HG02642 (cell line): ENCODE results near the gene FBXW11.

Experiments used
- ATAC-seq: cut with Tn5 transposase; IDR thresholded peaks from one replicate; pipeline ENCODE4 v1.9.1; 2021; ENCODE audit warnings: mild to moderate bottlenecking; ENCODE audit not compliant: unreplicated experiment, poor library complexity

Gene FBXW11

DNA sequence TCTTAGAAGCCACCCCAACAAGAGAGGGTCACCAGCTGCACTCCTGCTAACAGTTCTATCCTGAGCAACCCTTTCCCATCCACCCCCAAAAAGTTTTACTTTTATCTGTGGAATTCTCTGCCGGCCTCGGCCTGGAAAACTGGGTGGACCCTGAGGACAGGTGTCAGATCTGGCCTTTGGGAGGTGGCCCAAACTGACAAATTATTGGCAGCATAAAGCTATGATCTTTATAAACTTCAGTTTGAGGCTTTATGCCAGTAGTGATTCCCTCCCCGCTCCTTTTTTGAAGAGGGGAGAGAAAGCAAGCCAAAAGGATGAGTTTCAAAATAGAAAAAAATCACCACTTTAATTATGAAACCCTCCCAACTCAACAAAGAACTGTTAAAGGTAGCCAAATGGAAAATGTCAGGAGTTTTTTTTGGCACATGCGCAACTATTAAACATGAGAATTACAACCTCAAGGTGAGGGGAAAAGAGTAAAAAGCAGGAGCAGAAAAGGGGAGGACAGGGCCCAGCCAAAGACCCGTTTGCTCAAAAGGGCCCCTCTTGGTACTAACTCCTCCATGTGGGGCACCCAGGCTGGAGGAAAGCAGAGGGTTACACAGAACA, 49.4 kb downstream of the FBXW11 start:
- ATAC-seq = no peak

GRCh38 chr5:171956314-171956713, 50.1 kb downstream of the FBXW11 start:
- no peak for ATAC-seq

DNA sequence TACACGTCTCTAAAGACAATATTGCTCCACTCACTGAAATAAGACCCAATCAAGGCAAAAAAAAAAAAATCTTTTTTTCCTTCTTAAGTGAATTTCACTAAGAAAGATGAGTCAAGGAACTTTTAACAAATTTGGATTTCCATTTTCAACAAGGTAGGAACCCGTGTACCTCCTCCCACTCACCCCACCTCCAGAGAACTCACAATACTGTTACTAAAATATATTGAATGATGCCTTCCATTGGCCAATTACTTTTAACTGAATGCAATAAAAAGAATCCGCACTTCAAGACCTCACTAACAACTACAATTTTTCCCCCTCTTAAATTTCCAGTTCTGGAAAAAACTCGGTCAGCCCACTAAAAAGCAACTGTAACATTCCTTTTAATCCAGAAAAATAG, 50.7 kb downstream of the FBXW11 start:
- no peak for ATAC-seq

- no peak for ATAC-seq
These were observed 51.7 kb downstream of the FBXW11 start for GRCh38 chr5:171954721-171955120.

- ATAC-seq = no peak
These were observed 52.4 kb downstream of the FBXW11 start for GRCh38 chr5:171953860-171954701.

DNA sequence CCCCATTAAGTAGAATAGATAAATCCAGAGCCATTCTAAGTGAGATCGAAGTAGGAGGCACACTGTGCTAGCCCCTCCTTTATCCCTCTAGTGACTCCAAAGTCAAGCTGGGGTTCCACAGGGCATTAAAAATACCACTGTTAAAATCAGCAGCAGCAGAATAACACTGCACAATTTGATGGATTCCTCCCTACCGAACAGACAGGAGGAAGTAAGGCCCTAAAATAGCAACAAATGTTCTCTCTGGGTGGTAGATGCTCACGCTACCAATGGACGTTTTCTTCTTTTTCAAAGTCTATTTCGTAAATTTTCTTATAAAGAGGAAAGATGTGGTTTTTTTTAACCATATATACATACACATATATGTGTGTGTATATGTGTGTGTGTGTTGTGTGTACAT, 54.4 kb downstream of the FBXW11 start:
- ATAC-seq = no peak

- ATAC-seq = no peak
These were observed 55.2 kb downstream of the FBXW11 start for GRCh38 chr5:171951218-171951617.

DNA sequence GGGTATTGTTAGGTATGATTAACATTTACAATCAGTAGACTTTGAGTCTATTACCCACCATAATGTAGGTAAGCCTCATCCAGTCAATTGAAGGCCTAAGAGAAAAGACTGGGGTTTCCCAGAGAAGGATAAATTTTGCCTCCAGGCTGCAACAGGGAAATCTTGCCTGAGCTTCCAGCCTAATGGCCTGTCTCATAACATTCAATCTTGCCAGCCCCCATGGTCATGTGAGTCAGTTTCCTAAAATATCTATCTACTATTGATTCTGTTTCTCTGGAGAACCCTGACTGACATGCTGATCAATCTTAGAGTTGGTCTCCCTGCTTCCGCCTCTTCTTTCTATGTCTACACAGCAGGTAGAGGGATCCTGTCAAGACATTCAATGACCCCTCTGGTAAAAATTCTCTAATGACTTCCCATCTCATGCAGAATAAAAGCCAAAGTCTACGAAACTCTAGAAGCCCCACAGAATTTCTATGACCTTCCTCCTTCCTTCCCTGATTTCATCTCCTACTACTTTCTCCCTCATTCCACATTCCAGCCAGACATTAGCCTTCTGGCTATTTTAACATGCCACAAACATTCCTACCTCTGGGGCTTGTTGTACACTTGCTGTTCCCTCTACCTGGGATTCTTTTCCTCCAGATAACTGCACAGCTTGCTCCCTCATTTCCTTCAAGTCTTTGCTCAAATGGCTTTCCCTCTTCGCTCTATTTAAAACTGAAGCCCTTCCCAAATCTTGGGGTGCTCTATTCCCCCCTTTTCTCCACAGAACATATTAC, 60.2 kb downstream of the FBXW11 start:
- ATAC-seq = no peak

- no peak for ATAC-seq
These were observed 61.0 kb downstream of the FBXW11 start for GRCh38 chr5:171945476-171945875.

GRCh38 chr5:171945066-171945465, 61.4 kb downstream of the FBXW11 start:
- ATAC-seq = no peak

- ATAC-seq = peak; percentile 53
These were observed 64.3 kb downstream of the FBXW11 start for GRCh38 chr5:171942112-171942516.

DNA sequence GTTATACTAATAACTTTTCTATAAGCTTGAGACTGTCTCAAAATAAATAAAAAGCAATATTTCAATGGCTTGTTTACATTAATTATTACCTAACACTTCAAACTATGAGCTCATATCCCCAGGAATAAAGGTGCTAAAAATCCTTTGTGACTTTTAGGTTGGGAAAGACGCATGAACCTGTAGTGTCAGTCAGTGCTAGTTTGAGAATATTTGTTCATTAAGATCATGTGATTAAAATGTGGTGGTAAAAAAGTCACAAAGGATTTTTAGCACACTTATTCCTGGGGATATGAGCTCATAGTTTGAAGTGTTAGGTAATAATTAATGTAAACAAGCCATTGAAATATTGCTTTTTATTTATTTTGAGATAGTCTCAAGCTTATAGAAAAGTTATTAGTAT, 64.8 kb downstream of the FBXW11 start:
- ATAC-seq = peak; percentile 6

GRCh38 chr5:171941275-171941674, 65.2 kb downstream of the FBXW11 start:
- peak; percentile 42 for ATAC-seq

GRCh38 chr5:171939951-171940350, 66.5 kb downstream of the FBXW11 start:
- ATAC-seq = no peak

DNA sequence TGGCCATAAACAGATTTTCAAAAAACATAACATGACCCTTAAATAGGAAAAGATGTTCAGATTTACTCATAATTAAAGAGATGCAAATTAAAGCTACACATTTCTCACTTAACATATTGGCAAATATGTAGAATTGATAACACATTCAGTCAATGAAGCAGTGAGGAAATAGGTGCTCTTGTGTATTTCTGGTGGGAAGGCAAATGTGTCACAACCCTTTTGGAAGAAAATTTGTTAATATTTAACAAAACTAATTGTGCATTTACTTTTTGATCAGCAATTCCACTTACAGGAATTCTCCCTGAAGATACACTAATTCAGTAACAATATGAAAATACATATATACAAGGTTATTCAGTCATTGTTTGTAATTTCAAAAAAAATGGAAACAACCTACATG, 68.1 kb downstream of the FBXW11 start:
- ATAC-seq = no peak

GRCh38 chr5:171937351-171937750, 69.1 kb downstream of the FBXW11 start:
- ATAC-seq = no peak

GRCh38 chr5:171934586-171934985, 71.9 kb downstream of the FBXW11 start:
- ATAC-seq = no peak

DNA sequence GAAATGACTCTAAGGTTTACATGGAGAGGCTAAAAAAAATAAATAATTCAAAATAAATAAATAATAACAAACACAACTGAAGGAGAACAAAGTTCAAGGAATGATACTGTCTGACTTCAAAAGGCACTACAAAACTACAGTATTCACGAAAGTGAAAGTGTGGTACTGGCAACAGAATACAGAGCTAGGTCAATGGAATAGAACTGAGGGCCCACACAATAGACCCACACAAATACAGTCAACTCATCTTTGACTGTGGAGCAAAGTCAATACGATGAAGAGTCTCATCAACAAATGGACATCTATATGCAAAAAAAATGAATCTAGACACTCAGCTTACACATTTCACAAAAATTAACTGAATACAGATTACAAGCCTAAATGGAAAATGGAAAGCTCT, 75.3 kb downstream of the FBXW11 start:
- no peak for ATAC-seq

DNA sequence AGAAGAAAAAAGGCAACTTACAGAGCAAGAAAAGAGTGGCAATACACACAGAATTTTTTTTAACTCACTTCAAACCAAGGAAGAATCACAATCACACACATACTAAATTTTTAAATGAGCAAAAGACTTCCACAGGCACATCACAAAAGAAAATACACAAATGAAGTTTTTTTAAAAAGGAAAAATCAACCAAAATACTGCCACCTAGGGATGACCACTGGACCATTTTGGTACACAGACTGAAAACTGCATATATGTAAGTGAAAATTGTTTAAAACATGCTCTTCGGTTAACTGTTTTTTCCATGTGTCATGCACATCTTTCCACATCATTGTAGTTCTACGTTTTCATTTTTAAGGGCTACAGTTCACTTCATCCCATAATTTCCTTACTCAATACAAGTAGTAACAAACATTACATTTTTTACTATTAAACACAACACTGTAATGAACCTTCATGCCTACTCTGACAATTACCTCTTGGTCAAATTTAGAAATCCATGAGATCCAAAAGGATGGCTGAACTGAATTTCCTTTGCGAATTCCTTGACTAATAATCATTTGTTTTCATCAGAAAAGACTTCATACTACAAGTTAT, 79.0 kb downstream of the FBXW11 start:
- ATAC-seq = no peak

DNA sequence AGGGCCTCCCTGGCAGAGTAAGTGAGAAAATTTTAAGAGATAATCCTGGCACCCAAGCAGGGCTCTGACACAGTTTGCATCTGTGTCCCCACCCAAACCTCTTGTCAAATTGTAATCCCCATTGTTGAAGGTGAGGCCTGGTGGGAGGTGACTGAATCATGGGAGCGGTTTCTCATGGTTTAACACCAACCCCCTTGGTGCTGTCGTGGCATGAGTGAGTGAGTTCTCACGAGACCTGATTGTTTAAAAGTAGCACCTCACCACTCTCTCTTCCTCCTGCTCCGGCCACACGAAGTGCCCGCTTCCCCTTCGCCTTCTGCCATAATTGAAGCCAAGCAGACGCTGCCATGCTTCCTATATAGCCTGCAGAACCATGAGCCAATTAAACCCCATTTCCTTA, 80.1 kb downstream of the FBXW11 start:
- ATAC-seq = peak; percentile 92
